Mesenchymal stem cell (in vitro differentiated cells and primary cell): Measurements from ENCODE around the gene SKI.

ENCODE experiments used
- DNase-seq: peaks from one replicate; pipeline ENCODE4 v3.0.0-alpha.2; 2013
- H2AFZ ChIP-seq: one replicate; pipeline ENCODE4 v1.6.1; 2013; ENCODE audit warnings: low read depth, mild to moderate bottlenecking, control low read depth, inconsistent platforms, low read length, moderate library complexity
- H2AK5ac ChIP-seq: 2 replicates; pipeline ENCODE4 v1.6.1; 2013; ENCODE audit warnings: low read length, moderate library complexity, mild to moderate bottlenecking, inconsistent platforms; ENCODE audit not compliant: severe bottlenecking
- H2BK120ac ChIP-seq: one replicate; pipeline ENCODE4 v1.6.1; 2013; ENCODE audit warnings: low read depth, mild to moderate bottlenecking, inconsistent platforms, low read length, moderate library complexity
- H2BK12ac ChIP-seq, 2 experiments: one replicate each; pipeline ENCODE4 v1.6.1; 2013; ENCODE audit warnings: inconsistent platforms in 2 of 2, low read length in 2 of 2, mild to moderate bottlenecking in 2 of 2, moderate library complexity in 2 of 2, control low read depth in 1 of 2
- H2BK15ac ChIP-seq: one replicate; pipeline ENCODE4 v1.6.1; 2013; ENCODE audit warnings: mild to moderate bottlenecking, low read depth, inconsistent platforms; ENCODE audit not compliant: poor library complexity, severe bottlenecking
- H2BK5ac ChIP-seq: 2 replicates; pipeline ENCODE4 v1.6.1; 2013; ENCODE audit warnings: low read depth, mild to moderate bottlenecking, low read length, control low read depth, inconsistent platforms; ENCODE audit not compliant: poor library complexity, severe bottlenecking
- H3K14ac ChIP-seq, 2 experiments: one replicate each; pipeline ENCODE4 v1.6.1; 2013; ENCODE audit warnings: inconsistent platforms in 2 of 2, low read length in 2 of 2, control low read depth in 1 of 2, mild to moderate bottlenecking in 1 of 2, moderate library complexity in 1 of 2
- H3K18ac ChIP-seq, 2 experiments: one replicate each; pipeline ENCODE4 v1.6.1; 2013; ENCODE audit warnings: inconsistent platforms in 2 of 2, low read length in 2 of 2, control low read depth in 1 of 2, low read depth in 1 of 2, mild to moderate bottlenecking in 1 of 2
- H3K23ac ChIP-seq, 2 experiments: one replicate each; pipeline ENCODE4 v1.6.1; 2013; ENCODE audit warnings: inconsistent platforms in 2 of 2, low read length in 2 of 2, mild to moderate bottlenecking in 2 of 2, moderate library complexity in 2 of 2, control low read depth in 1 of 2
- H3K27ac ChIP-seq: 2 replicates; pipeline ENCODE4 v1.5.1; 2013; ENCODE audit warnings: mild to moderate bottlenecking, moderate library complexity, low read length, control low read depth, inconsistent platforms; ENCODE audit not compliant: poor library complexity, severe bottlenecking
- H3K27me3 ChIP-seq, 2 experiments: 2 replicates each; pipeline versions ENCODE4 v1.6.1 to v1.7.0; 2013; ENCODE audit warnings: low read length in 2 of 2, mild to moderate bottlenecking in 2 of 2, moderate library complexity in 2 of 2, control low read depth in 1 of 2, inconsistent platforms in 1 of 2; ENCODE audit not compliant: control insufficient read depth in 1 of 2, insufficient read depth in 1 of 2
- H3K36me3 ChIP-seq, 2 experiments: 2 replicates each; pipeline versions ENCODE4 v1.6.1 to v1.7.0; 2013; ENCODE audit warnings: low read length in 2 of 2, control low read depth in 1 of 2, inconsistent platforms in 1 of 2, low read depth in 1 of 2, mild to moderate bottlenecking in 1 of 2; ENCODE audit not compliant: insufficient read depth in 2 of 2, control insufficient read depth in 1 of 2
- H3K4ac ChIP-seq, 2 experiments: one replicate each; pipeline ENCODE4 v1.6.1; 2013; ENCODE audit warnings: inconsistent platforms in 2 of 2, low read length in 2 of 2, mild to moderate bottlenecking in 2 of 2, moderate library complexity in 2 of 2, control low read depth in 1 of 2, low read depth in 1 of 2
- H3K4me1 ChIP-seq: 2 replicates; pipeline ENCODE4 v1.6.1; 2013; ENCODE audit warnings: low read depth, low read length, control low read depth; ENCODE audit not compliant: control insufficient read depth, insufficient read depth
- H3K4me2 ChIP-seq: 2 replicates; pipeline ENCODE4 v1.6.1; 2013; ENCODE audit warnings: low read length, mild to moderate bottlenecking, inconsistent platforms; ENCODE audit not compliant: poor library complexity, severe bottlenecking
- H3K4me3 ChIP-seq, 2 experiments: 2 replicates each; pipeline versions ENCODE4 v1.5.1 to v1.7.0; 2013; ENCODE audit warnings: low read length in 2 of 2, mild to moderate bottlenecking in 2 of 2, control low read depth in 1 of 2, low read depth in 1 of 2; ENCODE audit not compliant: insufficient read depth in 1 of 2
- H3K79me1 ChIP-seq: replicated peaks from 2 replicates; pipeline ENCODE4 v1.6.1; 2013; ENCODE audit warnings: mild to moderate bottlenecking, control low read depth, low read length, inconsistent platforms; ENCODE audit not compliant: poor library complexity, severe bottlenecking
- H3K9ac ChIP-seq: 2 replicates; pipeline ENCODE4 v1.7.0; 2013; ENCODE audit warnings: mild to moderate bottlenecking, low read length, moderate library complexity
- H3K9me3 ChIP-seq: 2 replicates; pipeline ENCODE4 v1.7.0; 2013; ENCODE audit warnings: mild to moderate bottlenecking, low read length; ENCODE audit not compliant: control insufficient read depth
- H4K8ac ChIP-seq: one replicate; pipeline ENCODE4 v1.6.1; 2013; ENCODE audit warnings: inconsistent platforms, mild to moderate bottlenecking, low read length, moderate library complexity
- H4K91ac ChIP-seq: one replicate; pipeline ENCODE4 v1.6.1; 2013; ENCODE audit warnings: mild to moderate bottlenecking, low read length, inconsistent platforms
- WGBS: methylation state at CpG from one replicate; pipeline ENCODE4 v1.1.7; 2013; ENCODE audit warnings: mixed read lengths; 5-methylcytosine and 5-hydroxymethylcytosine counted together

SKI gene

GRCh38 chr1:2335721-2336455, 107.8 kb downstream of the SKI start:
- no peak overlapping the region for H3K27ac ChIP-seq
- no peaks in the 10 kb centered on the region for H3K79me1 ChIP-seq
- H3K4ac ChIP-seq = no peak overlapping the region
- H3K4me1 ChIP-seq = peaks cover 11% of the 10 kb centered on the region
- H3K9me3 ChIP-seq = no peaks in the 10 kb centered on the region
- no peak overlapping the region for H2BK12ac ChIP-seq
- no peak overlapping the region for H3K4me3 ChIP-seq
- H2BK120ac ChIP-seq = no peak overlapping the region
- no peak overlapping the region for H3K9ac ChIP-seq
- H4K91ac ChIP-seq = no peak overlapping the region
- no peak for DNase-seq
- H2AK5ac ChIP-seq = no peak overlapping the region
- no peaks in the 10 kb centered on the region for H3K36me3 ChIP-seq
- H3K18ac ChIP-seq = no peak overlapping the region
- no peak overlapping the region for H2BK15ac ChIP-seq
- H3K4me2 ChIP-seq = no peak overlapping the region
- peaks cover 0 to 7% of the 10 kb centered on the region in 2 experiments for H3K27me3 ChIP-seq
- no peak overlapping the region for H3K14ac ChIP-seq
- H4K8ac ChIP-seq = no peak overlapping the region
- WGBS = 93% methylated on average over 33 of the region's 36 CpGs
- H2BK5ac ChIP-seq = no peak overlapping the region
- no peak overlapping the region for H3K23ac ChIP-seq
- H2AFZ ChIP-seq = no peak overlapping the region

DNA sequence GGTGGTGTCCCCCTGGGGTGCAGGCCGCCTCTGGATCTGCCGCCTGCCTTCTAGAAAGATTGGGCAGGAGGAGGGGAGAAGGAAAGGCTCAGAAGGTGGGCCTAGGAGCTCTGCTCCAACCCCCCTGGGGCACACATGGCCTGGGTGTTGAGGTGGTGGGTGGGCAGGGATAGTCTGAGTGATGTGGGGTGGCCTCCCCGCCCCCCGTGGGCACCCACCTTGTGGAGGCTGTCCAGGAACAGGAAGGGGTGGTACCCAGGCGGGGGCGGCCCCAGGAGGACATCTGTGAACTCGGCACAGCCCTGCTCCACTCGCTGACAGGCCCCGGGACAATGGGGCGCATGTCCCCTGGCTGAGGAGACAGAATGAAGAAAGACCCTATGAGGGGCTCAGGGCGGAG, 108.4 kb downstream of the SKI start:
- Histone ChIP-seq H3K4ac (no peak overlapping the region), H3K79me1 (no peaks in the 10 kb centered on the region), H4K91ac (no peak overlapping the region), H3K14ac (no peak overlapping the region), H3K36me3 (no peaks in the 10 kb centered on the region), H3K23ac (no peak overlapping the region), H3K4me1 (peaks cover 9% of the 10 kb centered on the region), H3K4me3 (no peak overlapping the region), H2AFZ (no peak overlapping the region), H3K4me2 (no peak overlapping the region), H2BK15ac (no peak overlapping the region), H2BK5ac (no peak overlapping the region), H2BK12ac (no peak overlapping the region), H4K8ac (no peak overlapping the region), H3K18ac (no peak overlapping the region), H3K9me3 (no peaks in the 10 kb centered on the region), H3K9ac (no peak overlapping the region), H3K27me3 (peaks cover 0 to 7% of the 10 kb centered on the region in 2 experiments), H2BK120ac (no peak overlapping the region), H2AK5ac (no peak overlapping the region), H3K27ac (no peak overlapping the region)
- DNase-seq = no peak
- 91% methylated on average over 10 of the region's 11 CpGs for WGBS

- Histone ChIP-seq H3K27ac (no peak overlapping the region), H2BK15ac (no peak overlapping the region), H3K18ac (no peak overlapping the region), H4K91ac (no peak overlapping the region), H4K8ac (no peak overlapping the region), H3K9me3 (no peaks in the 10 kb centered on the region), H3K4me1 (peaks cover 9% of the 10 kb centered on the region), H2BK5ac (no peak overlapping the region), H2AK5ac (no peak overlapping the region), H3K36me3 (no peaks in the 10 kb centered on the region), H3K4me3 (no peak overlapping the region), H3K4ac (no peak overlapping the region), H2AFZ (no peak overlapping the region), H3K9ac (no peak overlapping the region), H3K79me1 (no peaks in the 10 kb centered on the region), H3K27me3 (peaks cover 0 to 7% of the 10 kb centered on the region in 2 experiments), H3K14ac (no peak overlapping the region), H2BK12ac (no peak overlapping the region), H2BK120ac (no peak overlapping the region), H3K23ac (no peak overlapping the region), H3K4me2 (no peak overlapping the region)
- DNase-seq = no peak
- 96% methylated on average over 23 of the region's 23 CpGs for WGBS
Observed at GRCh38 chr1:2337081-2337480, 109.0 kb downstream of the SKI start.

DNA sequence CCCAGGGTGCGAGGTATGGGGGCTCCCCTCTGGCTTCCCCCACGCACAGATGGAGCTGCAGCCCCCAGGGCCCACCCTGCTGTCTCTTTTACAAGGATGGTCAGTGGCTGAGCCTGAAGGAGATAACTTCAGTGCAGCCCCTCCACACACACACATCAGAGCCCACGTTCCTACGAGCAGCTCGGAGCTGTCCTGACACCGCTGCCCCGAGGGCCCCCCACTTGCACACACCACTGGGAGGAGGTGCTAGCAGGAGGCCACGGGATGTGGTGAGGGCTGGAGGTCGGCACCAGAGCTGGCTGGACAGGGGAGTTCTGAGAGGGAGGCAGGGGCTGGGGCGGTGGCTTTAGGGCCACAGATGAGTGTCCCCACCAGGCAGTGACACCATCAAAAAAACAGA, 109.4 kb downstream of the SKI start:
- no peak overlapping the region for H3K9ac ChIP-seq
- H3K27me3 ChIP-seq = peaks cover 0 to 7% of the 10 kb centered on the region in 2 experiments
- H3K9me3 ChIP-seq = no peaks in the 10 kb centered on the region
- H2BK120ac ChIP-seq = no peak overlapping the region
- no peak overlapping the region for H3K4me3 ChIP-seq
- H3K23ac ChIP-seq = no peak overlapping the region
- peaks cover 9% of the 10 kb centered on the region for H3K4me1 ChIP-seq
- no peaks in the 10 kb centered on the region for H3K79me1 ChIP-seq
- no peak overlapping the region for H2BK5ac ChIP-seq
- no peak overlapping the region for H3K4ac ChIP-seq
- no peak overlapping the region for H2AFZ ChIP-seq
- no peak overlapping the region for H2BK15ac ChIP-seq
- H4K91ac ChIP-seq = no peak overlapping the region
- no peak overlapping the region for H2AK5ac ChIP-seq
- no peak overlapping the region for H3K14ac ChIP-seq
- no peak overlapping the region for H2BK12ac ChIP-seq
- H4K8ac ChIP-seq = no peak overlapping the region
- H3K4me2 ChIP-seq = no peak overlapping the region
- H3K18ac ChIP-seq = no peak overlapping the region
- 92% methylated on average over 6 of the region's 10 CpGs for WGBS
- no peak for DNase-seq
- H3K27ac ChIP-seq = no peak overlapping the region
- H3K36me3 ChIP-seq = no peaks in the 10 kb centered on the region
